Vagina (tissue), 2 donors: ENCODE measurements around the gene ZNF784. TPM values are rescaled to one million over a fixed set of nuclear protein-coding genes. Genes with fewer than 3 reads are reported as not detected.

ENCODE experiments used
- DNase-seq, 2 donors: peaks; one replicate each; pipeline ENCODE4 v3.0.0-alpha.2; 2017; ENCODE audit errors: extremely low spot score in 2 of 2
- H3K27ac ChIP-seq: fragments of 200-600 bp; sonication (generic); one replicate; pipeline ENCODE4 v1.5.1; 2019
- H3K27me3 ChIP-seq: fragments of 200-600 bp; sonication (generic); one replicate; pipeline ENCODE4 v1.5.1; 2019
- H3K36me3 ChIP-seq, 2 donors: fragments of 200-600 bp; sonication (generic); one replicate each; pipeline ENCODE4 v1.5.1; 2017 to 2019
- H3K4me1 ChIP-seq: fragments of 200-600 bp; sonication (generic); one replicate; pipeline ENCODE4 v1.5.1; 2019
- H3K4me3 ChIP-seq, 2 donors: fragments of 200-600 bp; sonication (generic); 1 replicate in 1 of 2; 2 replicates in 1 of 2; pipeline ENCODE4 v1.5.1; 2016 to 2019
- H3K9me3 ChIP-seq: fragments of 200-600 bp; sonication (generic); one replicate; pipeline ENCODE4 v1.5.1; 2019
- CTCF ChIP-seq, 3 experiments: fragments of 450-650 bp in 2 of 3; fragments of 200-600 bp in 1 of 3; sonication (generic) in 1 of 3; IDR thresholded peaks; one replicate each; pipeline ENCODE4 v1.5.1; 2017 to 2019; ENCODE audit warnings: antibody characterized with exemption in 3 of 3, mild to moderate bottlenecking in 2 of 3, moderate library complexity in 2 of 3
- POLR2A ChIP-seq, 2 donors: fragments of 450-650 bp; IDR thresholded peaks; one replicate each; pipeline ENCODE4 v1.6.1; 2017; ENCODE audit warnings: antibody characterized with exemption in 2 of 2, mild to moderate bottlenecking in 2 of 2, moderate library complexity in 2 of 2
- POLR2AphosphoS5 ChIP-seq, 2 donors: sonication (generic); formaldehyde crosslinking; IDR thresholded peaks; one replicate each; pipeline ENCODE4 v1.9.0; 2017; ENCODE audit warnings: antibody characterized with exemption in 2 of 2, mild to moderate bottlenecking in 2 of 2, low read depth in 1 of 2; ENCODE audit not compliant: insufficient read depth in 1 of 2
- intact Hi-C: fragments of 100-400 bp; cut with DNase I; formaldehyde crosslinking; loops from one replicate; pipeline ENCODE4 v1.15.1; 2023
- total RNA-seq: library from RNA; depleted of rRNA; stranded (reverse); fragments of >200 nt; gene quantifications from one replicate; pipeline ENCODE4 v1.2.3, GENCODE V29; 2016

Gene ZNF784
- total RNA-seq, 1 donor from 2014 or later: 5.2 TPM

DNA sequence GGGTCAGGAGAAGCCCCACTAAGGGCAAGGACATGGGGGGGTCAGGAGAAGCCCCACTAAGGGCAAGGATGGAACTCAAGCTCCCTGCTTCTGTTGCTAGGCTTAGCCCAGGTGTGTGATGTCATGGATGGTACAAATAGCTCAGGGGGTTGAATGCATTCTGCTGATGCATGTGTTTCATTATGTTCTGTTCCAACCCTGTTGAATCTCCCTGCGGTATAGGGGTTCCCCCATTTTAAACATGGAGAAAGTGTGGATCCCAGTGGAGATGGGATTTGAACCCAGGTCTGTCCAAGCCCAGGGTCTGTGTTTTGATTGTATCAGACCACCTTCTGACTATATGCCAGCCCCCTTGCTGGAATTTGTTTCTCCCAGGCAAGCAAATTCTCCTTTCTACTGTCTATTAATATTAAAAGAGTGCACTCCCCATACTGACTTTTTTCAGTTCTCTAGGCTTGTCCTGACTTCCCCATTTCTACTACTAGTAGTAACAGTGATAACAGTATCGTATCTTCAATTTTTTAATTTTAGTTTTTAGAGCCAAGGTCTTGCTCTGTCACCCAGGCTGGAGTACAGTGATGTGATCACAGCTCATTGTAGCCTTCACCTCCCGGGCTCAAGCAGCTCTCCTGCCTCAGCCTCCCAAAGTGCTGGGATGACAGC lies 12.3 kb downstream of the ZNF784 start:
- no peaks in the 10 kb centered on the region for H3K9me3 ChIP-seq
- peaks cover 17% of the 10 kb centered on the region for H3K4me1 ChIP-seq
- no peaks in the 10 kb centered on the region for H3K27me3 ChIP-seq
- intact Hi-C loops: no loop called here
- no peak overlapping the region for H3K4me3 ChIP-seq
- peaks cover 0 to 19% of the 10 kb centered on the region in 2 donors for H3K36me3 ChIP-seq
- no peak for DNase-seq
- H3K27ac ChIP-seq: no peak overlapping the region
- TF ChIP-seq POLR2A (IDR thresholded peaks at IDR 0.05) (no peak), POLR2AphosphoS5 (IDR thresholded peaks at IDR 0.05; ENCODE audit: insufficient read depth in 1 of 2, low read depth in 1 of 2) (no peak), CTCF (IDR thresholded peaks at IDR 0.05) (no peak)

DNA sequence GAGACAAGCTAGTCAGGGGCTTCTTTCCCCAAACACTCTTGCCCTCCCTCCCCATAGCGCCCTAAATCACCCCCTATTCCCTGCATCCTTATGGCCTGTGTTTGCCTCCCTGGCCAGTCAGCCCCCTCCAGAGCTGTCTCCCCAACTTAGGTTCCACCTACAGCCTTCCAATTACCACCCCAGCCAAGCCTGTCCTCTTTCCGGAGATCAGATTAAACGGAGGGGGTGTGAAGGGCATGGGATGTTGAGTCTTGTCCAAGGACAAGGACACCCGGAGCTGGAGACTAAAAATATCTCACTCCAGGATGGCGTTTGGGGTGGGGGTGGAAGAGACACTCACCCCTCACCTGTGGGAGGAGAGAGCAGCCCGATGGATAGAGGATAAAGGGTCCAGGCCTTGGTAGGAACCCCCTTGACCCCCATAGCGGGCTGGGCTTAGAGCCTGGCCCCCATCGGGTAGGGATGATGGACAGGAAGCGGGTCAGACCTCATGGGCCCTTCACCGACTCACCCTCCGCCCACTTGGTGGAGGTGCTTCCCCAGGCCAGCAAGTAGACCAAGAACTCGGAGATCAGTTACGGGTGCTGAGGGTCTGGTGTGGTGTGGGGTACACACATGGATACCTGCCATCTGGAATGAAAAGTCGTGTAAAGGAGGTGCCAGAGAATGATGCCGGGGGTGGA lies 12.9 kb downstream of the ZNF784 start:
- Histone ChIP-seq H3K27me3 (no peaks in the 10 kb centered on the region), H3K27ac (no peak overlapping the region), H3K9me3 (no peaks in the 10 kb centered on the region), H3K36me3 (peaks cover 0 to 14% of the 10 kb centered on the region in 2 donors), H3K4me3 (no peak overlapping the region), H3K4me1 (peaks cover 23% of the 10 kb centered on the region)
- intact Hi-C loops: no loop called here
- DNase-seq: no peak
- TF ChIP-seq POLR2A (IDR thresholded peaks at IDR 0.05) (no peak), POLR2AphosphoS5 (IDR thresholded peaks at IDR 0.05; ENCODE audit: insufficient read depth in 1 of 2, low read depth in 1 of 2) (no peak), CTCF (IDR thresholded peaks at IDR 0.05) (no peak)

- Histone ChIP-seq H3K4me3 (no peak overlapping the region), H3K27me3 (no peaks in the 10 kb centered on the region), H3K27ac (no peak overlapping the region), H3K9me3 (no peaks in the 10 kb centered on the region), H3K4me1 (peaks cover 35% of the 10 kb centered on the region), H3K36me3 (no peaks in the 10 kb centered on the region)
- DNase-seq: no peak
- intact Hi-C loops: loop anchor here (10.0 kb wide), 1 partner anchor 205 kb away; the partner anchor contains the start of gene UBE2S
- TF ChIP-seq POLR2AphosphoS5 (IDR thresholded peaks at IDR 0.05; ENCODE audit: insufficient read depth in 1 of 2, low read depth in 1 of 2): no peak
- no peak for TF ChIP-seq CTCF (IDR thresholded peaks at IDR 0.05)
- TF ChIP-seq POLR2A (IDR thresholded peaks at IDR 0.05): no peak
Measured at GRCh38 chr19:55609326-55609725, 15.0 kb downstream of the ZNF784 start.

- TF ChIP-seq POLR2AphosphoS5 (IDR thresholded peaks at IDR 0.05; ENCODE audit: insufficient read depth in 1 of 2, low read depth in 1 of 2): no peak
- no peak for TF ChIP-seq CTCF (IDR thresholded peaks at IDR 0.05)
- TF ChIP-seq POLR2A (IDR thresholded peaks at IDR 0.05): no peak
- Histone ChIP-seq H3K36me3 (no peaks in the 10 kb centered on the region), H3K9me3 (no peaks in the 10 kb centered on the region), H3K4me1 (peaks cover 38% of the 10 kb centered on the region), H3K27me3 (no peaks in the 10 kb centered on the region), H3K27ac (peak overlapping the region; percentile 91), H3K4me3 (peak overlapping the region; percentile 70 to 90)
- no peak for DNase-seq
- intact Hi-C loops: loop anchor here (10.0 kb wide), 1 partner anchor 202 kb away; the partner anchor contains the start of gene UBE2S
Measured at GRCh38 chr19:55606817-55607216, 17.5 kb downstream of the ZNF784 start.

DNA sequence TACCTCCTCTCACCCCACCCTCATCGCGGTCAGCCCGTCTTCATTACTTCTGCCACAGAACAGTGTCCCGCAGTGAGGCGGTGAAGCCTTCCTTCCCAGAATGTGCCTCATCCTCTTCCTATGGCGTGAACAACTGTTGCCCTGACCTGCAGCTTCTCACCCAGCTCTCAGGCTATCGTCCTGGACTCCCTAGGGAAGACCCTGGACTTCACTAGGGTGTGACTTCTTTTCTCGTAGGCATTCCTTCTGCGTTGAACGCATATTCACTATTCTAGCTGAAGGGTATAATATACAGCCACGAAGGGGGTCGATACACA lies 17.9 kb downstream of the ZNF784 start:
- Histone ChIP-seq H3K36me3 (no peaks in the 10 kb centered on the region), H3K9me3 (no peaks in the 10 kb centered on the region), H3K27me3 (no peaks in the 10 kb centered on the region), H3K4me1 (peaks cover 36% of the 10 kb centered on the region), H3K27ac (peak overlapping the region; percentile 91), H3K4me3 (peak overlapping the region; percentile 70 to 90)
- TF ChIP-seq CTCF (IDR thresholded peaks at IDR 0.05): no peak
- TF ChIP-seq POLR2A (IDR thresholded peaks at IDR 0.05): no peak
- no peak for TF ChIP-seq POLR2AphosphoS5 (IDR thresholded peaks at IDR 0.05; ENCODE audit: insufficient read depth in 1 of 2, low read depth in 1 of 2)
- no peak for DNase-seq
- intact Hi-C loops: loop anchor here (10.0 kb wide), 1 partner anchor 202 kb away; the partner anchor contains the start of gene UBE2S
